ENCODE measurements around the gene RPS6KB1.
"Not testable (repeated sequence)": the region's sequence is repeated elsewhere in the genome, so short reads cannot be mapped to it uniquely, and the experiment has no call there.

Gene RPS6KB1

DNA sequence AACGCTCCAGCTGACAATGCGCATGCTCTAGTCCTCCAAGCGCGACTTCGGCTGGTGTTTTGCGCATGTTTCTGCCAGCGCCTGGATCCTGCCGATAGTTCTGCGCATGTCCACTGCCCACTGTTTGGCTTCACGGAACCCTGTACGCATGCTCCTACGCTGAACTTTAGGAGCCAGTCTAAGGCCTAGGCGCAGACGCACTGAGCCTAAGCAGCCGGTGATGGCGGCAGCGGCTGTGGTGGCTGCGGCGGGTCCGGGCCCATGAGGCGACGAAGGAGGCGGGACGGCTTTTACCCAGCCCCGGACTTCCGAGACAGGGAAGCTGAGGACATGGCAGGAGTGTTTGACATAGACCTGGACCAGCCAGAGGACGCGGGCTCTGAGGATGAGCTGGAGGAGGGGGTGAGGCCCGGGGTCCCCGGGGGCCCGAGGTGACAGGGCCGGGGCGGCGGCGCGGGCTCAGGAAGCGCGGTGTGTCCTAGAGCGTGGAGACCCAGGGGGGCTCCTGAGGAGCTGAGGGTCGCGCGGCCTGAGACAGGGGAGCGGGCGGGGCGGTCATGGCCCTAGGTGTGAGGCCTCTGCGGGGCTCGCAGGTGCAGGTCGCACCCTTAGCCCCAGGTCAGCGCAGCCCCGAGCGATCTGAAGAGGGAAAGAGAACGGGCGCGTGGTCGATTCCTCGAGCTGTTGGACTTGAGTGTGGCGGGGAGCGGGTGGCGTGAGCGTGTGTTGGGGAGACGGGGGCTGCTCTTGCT is at the start of gene RPS6KB1, which contains the start of gene TUBD1:
TSS of gene RPS6KB1 (plus strand) at position 198 of the 752 bp plus-strand sequence. CDS start at position 262, 64 bp downstream.
TSS of gene TUBD1 (minus strand) at position 20 of the 752 bp plus-strand sequence. CDS start 1,941 bp downstream, outside the sequence.
- peak within 1 kb of the TSS; percentile 92 for H3K4me3 ChIP-seq (replicated peaks; ENCODE audit: low read depth, low read length)
- TF ChIP-seq, protein P1, sequence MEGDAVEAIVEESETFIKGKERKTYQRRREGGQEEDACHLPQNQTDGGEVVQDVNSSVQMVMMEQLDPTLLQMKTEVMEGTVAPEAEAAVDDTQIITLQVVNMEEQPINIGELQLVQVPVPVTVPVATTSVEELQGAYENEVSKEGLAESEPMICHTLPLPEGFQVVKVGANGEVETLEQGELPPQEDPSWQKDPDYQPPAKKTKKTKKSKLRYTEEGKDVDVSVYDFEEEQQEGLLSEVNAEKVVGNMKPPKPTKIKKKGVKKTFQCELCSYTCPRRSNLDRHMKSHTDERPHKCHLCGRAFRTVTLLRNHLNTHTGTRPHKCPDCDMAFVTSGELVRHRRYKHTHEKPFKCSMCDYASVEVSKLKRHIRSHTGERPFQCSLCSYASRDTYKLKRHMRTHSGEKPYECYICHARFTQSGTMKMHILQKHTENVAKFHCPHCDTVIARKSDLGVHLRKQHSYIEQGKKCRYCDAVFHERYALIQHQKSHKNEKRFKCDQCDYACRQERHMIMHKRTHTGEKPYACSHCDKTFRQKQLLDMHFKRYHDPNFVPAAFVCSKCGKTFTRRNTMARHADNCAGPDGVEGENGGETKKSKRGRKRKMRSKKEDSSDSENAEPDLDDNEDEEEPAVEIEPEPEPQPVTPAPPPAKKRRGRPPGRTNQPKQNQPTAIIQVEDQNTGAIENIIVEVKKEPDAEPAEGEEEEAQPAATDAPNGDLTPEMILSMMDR (IDR thresholded peaks at IDR 0.05; ENCODE audit: low read length, missing control alignments), result no peak
- DNase-seq (ENCODE audit: low read depth), result peak; percentile 100

DNA sequence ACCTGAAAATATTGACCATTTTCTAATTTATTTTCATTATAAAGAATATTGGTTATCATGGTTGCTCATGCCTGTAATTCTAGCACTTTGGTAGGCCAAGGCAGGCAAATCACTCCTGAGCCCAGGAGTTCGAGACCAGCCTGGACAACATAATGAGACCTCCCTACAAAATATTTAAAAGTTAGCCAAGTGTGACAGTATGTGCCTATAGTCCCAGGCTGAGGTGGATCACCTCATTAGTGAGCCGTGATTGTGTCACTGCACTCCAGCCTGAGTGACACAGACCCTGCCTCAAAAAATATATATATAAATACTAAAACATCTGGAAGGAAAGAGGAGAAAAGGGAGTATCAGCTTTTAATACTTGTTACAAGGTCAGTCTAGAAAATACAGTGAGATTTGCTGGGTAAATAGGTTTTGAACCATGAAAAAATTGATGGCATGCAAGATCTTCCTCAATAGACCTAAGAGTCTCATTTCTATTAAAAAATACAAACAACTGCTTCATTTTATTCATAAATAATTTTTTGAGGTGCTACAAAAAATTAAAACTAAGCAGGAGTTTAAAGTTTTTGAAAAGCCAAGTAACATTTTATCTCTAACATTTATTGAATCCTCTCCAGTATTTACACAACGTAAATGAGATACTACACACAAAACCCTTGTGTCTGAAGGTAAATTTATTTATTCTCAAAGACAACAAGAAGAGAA is 47.9 kb upstream of the RPS6KB1 start:
- no peak overlapping the region for H3K4me3 ChIP-seq (replicated peaks; ENCODE audit: low read depth, low read length)
- DNase-seq (ENCODE audit: low read depth), result peak; percentile 82
- TF ChIP-seq, protein P1 (IDR thresholded peaks at IDR 0.05; ENCODE audit: low read length, missing control alignments), result no peak

DNA sequence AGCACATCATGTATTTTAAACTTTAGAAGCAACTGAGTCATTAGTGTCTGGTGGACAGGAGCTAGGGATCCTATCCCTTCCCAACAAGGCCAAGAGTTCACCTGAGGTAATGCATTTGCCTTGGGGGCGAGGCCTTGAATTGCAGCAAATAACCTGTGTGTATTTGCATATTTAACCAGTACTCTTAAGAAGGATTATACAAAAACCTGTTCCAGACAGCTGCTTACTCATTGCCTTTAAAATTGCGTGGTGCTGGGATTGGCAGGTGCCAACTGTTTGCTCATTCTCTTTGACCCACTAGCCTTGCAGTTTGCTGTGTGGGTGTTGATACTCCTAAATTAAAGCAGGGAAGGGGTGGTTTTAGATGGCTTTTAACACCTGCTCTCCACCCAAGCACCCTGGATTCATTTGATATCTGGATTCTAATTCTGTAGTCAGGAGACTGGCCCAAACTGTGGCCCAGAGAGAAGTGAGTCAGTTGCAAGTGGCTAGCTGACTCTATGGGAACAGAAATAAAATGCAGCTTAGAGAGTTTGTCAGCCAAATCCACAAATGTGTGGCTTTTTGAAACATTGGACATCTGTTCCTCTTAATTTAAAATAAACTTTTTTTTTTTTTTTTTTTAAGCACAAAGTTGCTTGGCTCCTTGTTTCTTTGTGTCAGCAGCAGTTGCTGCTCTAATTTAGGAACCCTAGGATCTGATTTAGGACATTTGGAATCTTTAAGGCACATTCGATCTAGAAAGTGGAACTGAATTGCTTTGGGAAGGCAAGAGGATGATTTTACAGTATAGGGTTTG is 47.1 kb upstream of the RPS6KB1 start:
- TF ChIP-seq, protein P1 (IDR thresholded peaks at IDR 0.05; ENCODE audit: low read length, missing control alignments), result no peak
- H3K4me3 ChIP-seq (replicated peaks; ENCODE audit: low read depth, low read length), result no peak overlapping the region
- DNase-seq (ENCODE audit: low read depth), result peak; percentile 81

DNA sequence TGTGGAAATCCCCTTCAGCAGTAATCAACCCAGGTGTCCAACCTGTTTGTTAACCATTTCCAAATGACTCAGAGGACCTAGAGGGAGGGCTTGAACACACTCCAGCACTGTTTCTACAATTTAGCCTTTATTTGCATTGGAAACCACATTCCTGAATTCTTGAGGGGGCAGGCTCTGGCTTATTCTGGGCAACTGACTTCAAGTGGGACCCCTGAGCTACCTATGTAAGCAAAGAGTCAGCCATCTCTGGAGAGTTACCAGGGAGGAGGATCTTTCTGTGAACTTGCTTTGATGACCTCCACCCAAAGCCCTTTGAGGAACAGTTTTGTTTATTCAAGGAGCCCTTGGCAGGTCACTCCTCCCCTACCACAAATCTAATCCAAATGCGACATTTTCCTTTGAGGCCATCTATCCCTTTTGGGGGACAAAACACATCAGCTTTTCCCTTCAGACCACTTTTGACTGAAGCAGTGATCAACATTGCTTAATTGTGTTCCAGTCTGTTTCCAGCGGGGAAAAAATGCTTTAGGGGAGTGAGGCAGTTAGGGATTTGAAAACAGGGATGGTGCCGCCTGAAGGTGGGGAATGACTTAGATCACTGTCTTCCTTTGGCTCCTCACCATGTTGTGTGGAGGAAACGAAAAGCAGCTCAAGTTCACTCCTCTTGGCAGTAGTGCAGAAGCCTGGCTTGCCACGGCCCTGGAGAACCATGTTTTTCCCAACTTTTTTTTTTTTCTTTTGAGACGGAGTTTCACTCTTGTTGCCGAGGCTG is 46.3 kb upstream of the RPS6KB1 start:
- peak; percentile 86 for DNase-seq (ENCODE audit: low read depth)
- TF ChIP-seq, protein P1 (IDR thresholded peaks at IDR 0.05; ENCODE audit: low read length, missing control alignments), result no peak
- no peak overlapping the region for H3K4me3 ChIP-seq (replicated peaks; ENCODE audit: low read depth, low read length)

DNA sequence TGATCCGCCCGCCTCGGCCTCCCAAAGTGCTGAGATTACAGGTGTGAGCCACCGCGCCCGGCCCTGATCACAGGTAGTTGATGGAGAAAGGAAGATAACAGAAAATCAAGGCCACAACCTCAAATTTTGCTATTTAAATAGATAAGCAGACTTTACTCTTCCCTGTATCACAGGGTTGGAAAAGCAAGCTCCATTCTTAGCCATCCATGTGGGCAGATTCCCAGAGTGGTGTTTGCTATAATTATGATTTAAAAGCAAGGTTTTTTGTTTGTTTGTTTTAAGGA is 44.6 kb upstream of the RPS6KB1 start:
- DNase-seq (ENCODE audit: low read depth), result no peak
- TF ChIP-seq, protein P1 (IDR thresholded peaks at IDR 0.05; ENCODE audit: low read length, missing control alignments), result no peak
- H3K4me3 ChIP-seq (replicated peaks; ENCODE audit: low read depth, low read length), result no peak overlapping the region

DNA sequence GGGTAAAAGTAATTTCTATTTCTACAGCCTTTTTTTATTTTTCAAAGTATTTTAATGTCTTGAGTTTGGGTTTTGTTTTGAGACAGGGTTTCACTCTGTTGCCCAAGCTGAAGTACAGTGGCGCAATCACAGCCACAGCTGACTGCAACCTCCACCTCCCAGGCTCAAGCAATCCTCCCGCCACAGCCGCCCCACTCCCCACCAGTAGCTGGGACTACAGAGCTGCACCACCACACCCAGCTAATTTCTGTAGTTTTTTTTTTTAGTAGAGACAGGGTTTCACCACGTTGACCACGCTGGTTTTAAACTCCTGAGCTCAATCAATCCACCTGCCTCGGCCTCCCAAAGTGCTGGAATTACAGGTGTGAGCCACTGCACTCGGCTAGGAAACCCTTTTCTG is 44.1 kb upstream of the RPS6KB1 start:
- DNase-seq (ENCODE audit: low read depth), result peak; percentile 87
- TF ChIP-seq, protein P1 (IDR thresholded peaks at IDR 0.05; ENCODE audit: low read length, missing control alignments), result no peak
- no peak overlapping the region for H3K4me3 ChIP-seq (replicated peaks; ENCODE audit: low read depth, low read length)

DNA sequence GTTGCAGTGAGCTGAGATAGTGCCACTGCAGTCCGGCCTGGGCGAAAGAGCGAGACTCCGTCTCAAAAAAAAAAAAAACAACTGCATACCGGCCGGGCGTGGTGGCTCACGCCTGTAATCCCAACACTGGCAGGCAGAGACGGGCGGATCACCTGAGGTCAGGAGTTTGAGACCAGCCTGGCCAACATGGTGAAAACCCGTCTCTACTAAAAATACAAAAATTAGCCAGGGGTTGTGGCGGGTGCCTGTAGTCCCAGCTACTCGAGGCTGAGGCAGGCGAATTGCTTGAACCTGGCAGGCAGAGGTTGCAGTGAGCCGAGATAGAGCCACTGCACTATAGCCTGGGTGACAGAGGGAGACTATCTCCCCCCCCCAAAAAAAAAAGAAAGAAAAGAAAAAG is 42.6 kb upstream of the RPS6KB1 start:
- H3K4me3 ChIP-seq (replicated peaks; ENCODE audit: low read depth, low read length); DNase-seq (ENCODE audit: low read depth): not testable (repeated sequence)

Data from fibroblast of pulmonary artery (primary cell).